PFSK-1 (cell line): Measurements from ENCODE around the gene MPP7.

Experiments used
- FOXP2 ChIP-seq: optimal IDR thresholded peaks from 2 replicates; pipeline ENCODE3; 2011; ENCODE audit warnings: borderline replicate concordance, control low read depth, inconsistent platforms; ENCODE audit not compliant: insufficient read depth; ENCODE audit errors: extremely low read length, extremely low read depth
- POLR2AphosphoS5 ChIP-seq: IDR thresholded peaks from 2 replicates; pipeline ENCODE4 v1.6.1; 2012; ENCODE audit warnings: low read depth, mild to moderate bottlenecking, control low read depth, low read length, moderate library complexity
- REST ChIP-seq, 2 experiments: IDR thresholded peaks; 2 replicates each; pipeline versions ENCODE4 v1.6.1 to v1.8.0; 2011 to 2012; ENCODE audit warnings: low read depth in 2 of 2, low read length in 2 of 2, control low read depth in 1 of 2, inconsistent platforms in 1 of 2, mild to moderate bottlenecking in 1 of 2, moderate library complexity in 1 of 2; ENCODE audit not compliant: insufficient read depth in 1 of 2
- SIN3A ChIP-seq: IDR thresholded peaks from 2 replicates; pipeline ENCODE4 v1.6.1; 2012; ENCODE audit warnings: mild to moderate bottlenecking, low read length, moderate library complexity, borderline replicate concordance; ENCODE audit not compliant: insufficient read depth
- TAF1 ChIP-seq: IDR thresholded peaks from 2 replicates; pipeline ENCODE4 v1.6.1; 2012; ENCODE audit warnings: low read length, control low read depth, borderline replicate concordance; ENCODE audit not compliant: insufficient read depth

MPP7 gene

GRCh38 chr10:28274475-28274874, 28.4 kb downstream of the MPP7 start:
- TF ChIP-seq SIN3A = no peak

GRCh38 chr10:28273343-28273742, 29.5 kb downstream of the MPP7 start:
- TF ChIP-seq SIN3A (no peak), TAF1 (no peak), FOXP2 (no peak), POLR2AphosphoS5 (no peak), REST (IDR thresholded peaks at IDR 0.05; ENCODE audit: insufficient read depth in 1 of 2, low read depth in 2 of 2, low read length in 2 of 2) (no peak)

GRCh38 chr10:28269842-28270456, 32.9 kb downstream of the MPP7 start:
- no peak for TF ChIP-seq TAF1
- TF ChIP-seq POLR2AphosphoS5 = no peak
- TF ChIP-seq REST (IDR thresholded peaks at IDR 0.05; ENCODE audit: insufficient read depth in 1 of 2, low read depth in 2 of 2, low read length in 2 of 2) = no peak
- no peak for TF ChIP-seq FOXP2
- no peak for TF ChIP-seq SIN3A

GRCh38 chr10:28266449-28267224, 36.2 kb downstream of the MPP7 start:
- TF ChIP-seq SIN3A = no peak
- no peak for TF ChIP-seq POLR2AphosphoS5
- no peak for TF ChIP-seq REST (IDR thresholded peaks at IDR 0.05; ENCODE audit: insufficient read depth in 1 of 2, low read depth in 2 of 2, low read length in 2 of 2)
- TF ChIP-seq FOXP2 = no peak
- TF ChIP-seq TAF1 = no peak

GRCh38 chr10:28263136-28263857, 39.6 kb downstream of the MPP7 start:
- no peak for TF ChIP-seq FOXP2
- no peak for TF ChIP-seq SIN3A
- no peak for TF ChIP-seq TAF1
